22Rv1 (cell line): ENCODE measurements around the gene PAK4.

ENCODE experiments used
- CTCF ChIP-seq: fragments of 450-650 bp; IDR thresholded peaks from 2 replicates; pipeline ENCODE4 v1.5.1; 2017; ENCODE audit warnings: mild to moderate bottlenecking
- ZFX ChIP-seq: fragments of 450-650 bp; IDR thresholded peaks from 2 replicates; pipeline ENCODE4 v1.6.1; 2017; ENCODE audit warnings: antibody characterized with exemption, borderline replicate concordance

- TF ChIP-seq CTCF (no peak), ZFX (no peak)
Observed at GRCh38 chr19:39083983-39084731, 41.4 kb upstream of the PAK4 start, which contains the start of gene ACP7.
